Muscle layer of duodenum (tissue), 2 donors: Measurements from ENCODE around the gene CMTM7.

Source experiments
- H3K27ac ChIP-seq: one replicate; pipeline ENCODE4 v1.7.0; 2013; ENCODE audit warnings: mild to moderate bottlenecking, low read length
- H3K27me3 ChIP-seq: one replicate; pipeline ENCODE4 v1.7.0; 2013; ENCODE audit warnings: low read depth, mild to moderate bottlenecking, control low read depth, low read length
- H3K36me3 ChIP-seq, 2 donors: one replicate each; pipeline ENCODE4 v1.7.0; 2013; ENCODE audit warnings: low read length in 2 of 2, control low read depth in 1 of 2, mild to moderate bottlenecking in 1 of 2; ENCODE audit not compliant: insufficient read depth in 2 of 2, control insufficient read depth in 1 of 2
- H3K4me1 ChIP-seq, 2 donors: one replicate each; pipeline ENCODE4 v1.7.0; 2013; ENCODE audit warnings: low read length in 2 of 2, mild to moderate bottlenecking in 2 of 2, control low read depth in 1 of 2, moderate library complexity in 1 of 2; ENCODE audit not compliant: insufficient read depth in 2 of 2, control insufficient read depth in 1 of 2
- H3K4me3 ChIP-seq, 2 donors: one replicate each; pipeline ENCODE4 v1.7.0; 2013; ENCODE audit warnings: low read length in 2 of 2, low read depth in 1 of 2, mild to moderate bottlenecking in 1 of 2
- H3K9me3 ChIP-seq, 2 donors: one replicate each; pipeline ENCODE4 v1.7.0; 2013; ENCODE audit warnings: low read length in 2 of 2, control low read depth in 1 of 2, mild to moderate bottlenecking in 1 of 2; ENCODE audit not compliant: control insufficient read depth in 1 of 2
- donor health status: healthy.

The CMTM7 gene

DNA sequence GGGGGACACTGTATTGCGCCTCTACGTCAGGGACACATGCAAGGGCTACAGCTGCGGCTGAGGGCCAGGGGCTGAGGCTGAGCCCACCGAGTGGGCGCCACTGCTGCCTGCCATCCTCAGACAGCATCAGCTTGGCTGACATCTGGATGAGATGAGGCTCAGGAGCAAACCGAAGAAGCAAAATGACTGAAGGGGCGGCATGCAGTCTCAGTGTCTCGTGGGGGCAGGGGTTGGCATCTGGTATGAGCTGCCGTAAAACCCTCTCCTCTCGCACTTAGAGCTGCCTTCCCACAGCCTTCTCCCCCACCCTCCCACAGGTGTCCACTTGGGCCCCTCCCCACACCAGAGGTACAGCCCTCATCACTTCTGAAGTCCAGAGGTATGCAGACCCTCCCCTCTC, 24.2 kb upstream of the CMTM7 start:
- no peak overlapping the region for H3K27ac ChIP-seq
- no peaks in the 10 kb centered on the region for H3K36me3 ChIP-seq
- no peaks in the 10 kb centered on the region for H3K9me3 ChIP-seq
- no peaks in the 10 kb centered on the region for H3K27me3 ChIP-seq
- no peaks in the 10 kb centered on the region for H3K4me1 ChIP-seq
- H3K4me3 ChIP-seq = no peak overlapping the region

DNA sequence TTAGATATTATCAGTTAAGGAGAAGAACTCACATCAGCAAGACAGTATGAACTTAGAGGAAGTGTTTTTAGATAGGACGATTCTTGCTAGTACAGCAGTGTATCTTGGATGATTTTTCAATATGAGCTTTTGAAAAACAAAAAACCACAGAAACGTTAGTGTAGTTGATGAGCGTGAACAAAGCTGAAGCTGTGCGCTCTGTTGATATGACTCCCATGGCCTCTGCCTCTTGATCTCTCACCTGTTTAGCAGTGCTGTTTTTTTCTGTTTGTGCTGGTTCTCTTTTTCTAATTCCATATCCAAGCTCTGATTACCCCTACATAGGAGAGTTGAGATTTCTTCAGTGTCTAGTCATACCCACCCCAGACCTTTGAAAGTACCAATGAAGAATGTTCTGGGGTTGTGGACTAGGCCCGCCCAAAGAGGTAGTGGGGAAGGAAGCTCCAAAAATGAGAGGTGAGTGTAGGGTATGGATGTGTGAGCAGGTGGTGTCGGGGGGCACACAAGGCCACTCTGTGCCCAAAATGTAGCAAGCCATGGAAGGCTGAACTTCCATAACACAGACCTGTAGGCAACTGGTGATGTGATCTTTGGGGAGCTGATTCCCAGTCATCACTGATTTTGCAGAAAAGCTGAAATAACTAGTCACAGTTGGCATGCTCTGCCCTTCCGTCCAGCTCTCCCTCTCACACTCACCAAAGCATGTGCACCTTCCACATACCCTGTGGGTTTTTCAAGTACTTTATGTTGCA, 20.0 kb upstream of the CMTM7 start:
- Histone ChIP-seq H3K4me3 (no peak overlapping the region), H3K4me1 (no peaks in the 10 kb centered on the region), H3K27ac (no peak overlapping the region), H3K27me3 (no peaks in the 10 kb centered on the region), H3K9me3 (no peaks in the 10 kb centered on the region), H3K36me3 (no peaks in the 10 kb centered on the region)

DNA sequence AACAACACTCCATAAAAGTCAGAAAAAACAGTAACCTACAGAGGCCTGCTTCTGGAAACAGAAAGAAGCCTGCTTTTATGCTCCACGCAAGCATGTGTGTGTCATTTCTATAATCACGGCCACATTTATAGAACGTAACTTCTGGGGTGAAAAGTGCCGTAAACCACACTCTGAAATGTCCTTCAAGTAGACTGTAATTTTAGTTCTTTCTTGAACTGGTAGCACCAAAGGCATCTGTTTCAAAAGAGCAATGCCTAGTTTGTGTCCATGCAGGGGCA, 19.5 kb upstream of the CMTM7 start:
- Histone ChIP-seq H3K4me3 (no peak overlapping the region), H3K9me3 (no peaks in the 10 kb centered on the region), H3K36me3 (no peaks in the 10 kb centered on the region), H3K27me3 (no peaks in the 10 kb centered on the region), H3K27ac (no peak overlapping the region), H3K4me1 (no peaks in the 10 kb centered on the region)

DNA sequence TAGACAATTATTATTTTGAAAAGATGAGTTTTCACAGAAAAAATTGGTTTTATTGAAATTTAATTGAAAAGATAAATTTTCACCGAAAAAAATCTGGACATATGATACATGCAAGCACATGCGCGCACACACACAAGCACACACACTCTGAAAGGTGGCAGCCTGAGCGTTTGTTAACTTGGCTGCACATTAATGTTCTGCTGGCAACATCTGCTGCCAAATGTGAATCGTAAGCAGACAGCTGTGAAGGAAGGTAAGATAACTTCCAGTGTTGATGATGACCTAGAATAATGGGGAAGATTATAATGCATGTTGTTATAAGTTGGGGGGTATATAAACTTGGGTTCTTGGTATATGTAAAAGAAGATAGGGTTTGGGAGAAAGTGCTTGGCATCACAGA, 18.4 kb upstream of the CMTM7 start:
- H3K27ac ChIP-seq = no peak overlapping the region
- H3K9me3 ChIP-seq = no peaks in the 10 kb centered on the region

DNA sequence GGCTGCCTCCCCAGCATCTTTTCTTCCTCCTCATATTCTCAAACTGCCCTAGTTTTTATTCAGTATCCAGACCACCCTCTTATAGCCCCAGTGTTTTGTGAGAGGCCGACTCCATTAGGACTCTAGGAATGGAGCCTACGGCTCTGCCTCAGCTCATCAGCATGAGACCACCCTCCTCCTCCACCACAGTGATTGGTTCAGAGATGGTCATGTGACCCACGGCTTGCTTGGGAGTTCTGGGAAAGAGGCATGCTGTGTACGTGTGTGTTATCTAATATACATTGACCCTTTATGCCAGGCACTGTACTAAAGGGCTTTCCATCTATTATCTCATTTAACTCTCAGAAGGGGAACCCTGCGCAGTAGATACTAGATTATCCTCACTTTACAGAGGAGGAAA, 17.8 kb upstream of the CMTM7 start:
- H3K36me3 ChIP-seq = no peaks in the 10 kb centered on the region
- H3K4me1 ChIP-seq = no peaks in the 10 kb centered on the region
- H3K27me3 ChIP-seq = no peaks in the 10 kb centered on the region
- H3K4me3 ChIP-seq = no peak overlapping the region
- no peak overlapping the region for H3K27ac ChIP-seq
- H3K9me3 ChIP-seq = no peaks in the 10 kb centered on the region

More for the DNA sequence above, 18.4 kb upstream of the CMTM7 start:
- Histone ChIP-seq H3K27me3 (no peaks in the 10 kb centered on the region), H3K4me3 (no peak overlapping the region), H3K4me1 (no peaks in the 10 kb centered on the region), H3K36me3 (no peaks in the 10 kb centered on the region)

DNA sequence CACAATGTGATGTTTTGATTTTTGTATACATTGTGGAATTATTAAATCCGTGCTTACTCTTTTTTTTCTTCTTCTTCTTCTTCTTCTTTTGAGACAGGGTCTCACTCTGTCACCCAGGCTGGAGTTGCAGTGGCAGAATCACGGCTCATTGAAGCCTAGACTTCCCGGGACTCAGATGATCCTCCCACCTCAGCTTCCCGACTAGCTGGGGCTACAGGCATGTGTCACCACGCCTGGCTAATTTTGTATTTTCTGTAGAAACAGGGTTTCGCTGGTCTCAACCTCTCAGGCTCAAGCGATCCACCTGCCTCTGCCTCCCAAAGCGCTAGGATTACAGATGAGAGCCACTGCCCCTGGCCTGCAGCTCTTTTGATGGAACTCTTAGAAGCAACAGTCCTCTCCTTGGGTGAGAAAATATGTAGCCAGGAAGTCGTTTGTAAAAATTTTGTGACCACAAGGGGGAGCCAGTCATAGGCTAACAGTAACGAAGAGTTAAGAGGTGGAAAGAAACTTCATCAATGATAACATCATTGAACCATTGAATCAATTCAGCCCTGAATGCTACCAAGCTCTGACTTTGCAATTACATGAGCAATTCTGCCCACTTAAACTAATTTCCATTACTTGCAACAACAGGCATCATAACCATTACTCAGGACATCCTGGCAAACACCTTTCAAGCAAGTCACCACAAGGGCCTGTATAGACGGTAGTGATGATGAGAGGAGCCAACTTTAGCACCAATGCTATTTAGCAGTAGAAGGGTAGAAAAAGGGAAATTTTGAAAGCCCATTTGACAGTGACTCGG, 16.7 kb upstream of the CMTM7 start:
- no peaks in the 10 kb centered on the region for H3K36me3 ChIP-seq
- no peaks in the 10 kb centered on the region for H3K27me3 ChIP-seq
- no peaks in the 10 kb centered on the region for H3K9me3 ChIP-seq
- H3K4me1 ChIP-seq = no peaks in the 10 kb centered on the region
- H3K4me3 ChIP-seq = no peak overlapping the region
- no peak overlapping the region for H3K27ac ChIP-seq

DNA sequence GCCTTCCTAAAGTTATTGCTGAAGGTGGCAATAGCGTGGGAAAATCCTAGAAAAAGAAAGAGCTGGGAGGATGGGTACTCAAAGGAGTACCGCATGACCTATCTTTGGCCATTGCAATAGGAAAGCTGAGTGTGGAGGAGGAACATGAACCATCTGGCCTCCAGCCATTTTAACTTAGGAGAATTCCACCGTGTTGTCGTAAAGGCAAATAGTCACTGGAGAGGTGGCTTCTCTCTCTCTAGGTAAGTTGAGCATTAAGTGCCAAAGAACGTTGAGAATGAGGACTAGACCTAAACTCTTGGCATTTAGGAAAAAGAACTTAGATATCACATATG, 16.1 kb upstream of the CMTM7 start:
- Histone ChIP-seq H3K36me3 (no peaks in the 10 kb centered on the region), H3K27me3 (no peaks in the 10 kb centered on the region), H3K4me3 (no peak overlapping the region), H3K4me1 (no peaks in the 10 kb centered on the region), H3K9me3 (no peaks in the 10 kb centered on the region), H3K27ac (no peak overlapping the region)

DNA sequence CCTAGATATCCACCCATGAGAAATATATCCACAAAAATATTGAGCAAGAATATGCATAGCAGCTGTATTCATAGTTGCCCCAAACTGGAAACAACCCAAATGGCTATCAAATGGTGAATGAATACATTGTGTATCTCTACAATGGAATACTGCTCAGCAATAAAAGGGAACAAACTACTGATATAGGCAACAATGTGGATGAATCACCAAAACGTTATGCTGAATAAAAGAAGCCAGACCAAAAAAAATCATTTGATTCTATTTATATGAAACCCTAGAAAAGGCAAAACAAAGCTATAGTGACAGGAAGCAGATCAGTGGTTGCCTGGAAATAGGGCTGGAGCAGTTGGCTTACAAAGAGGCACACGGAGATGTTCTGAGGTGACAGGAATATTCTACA, 15.5 kb upstream of the CMTM7 start:
- Histone ChIP-seq H3K9me3 (no peaks in the 10 kb centered on the region), H3K4me3 (no peak overlapping the region), H3K4me1 (no peaks in the 10 kb centered on the region), H3K27ac (no peak overlapping the region), H3K27me3 (no peaks in the 10 kb centered on the region), H3K36me3 (no peaks in the 10 kb centered on the region)

DNA sequence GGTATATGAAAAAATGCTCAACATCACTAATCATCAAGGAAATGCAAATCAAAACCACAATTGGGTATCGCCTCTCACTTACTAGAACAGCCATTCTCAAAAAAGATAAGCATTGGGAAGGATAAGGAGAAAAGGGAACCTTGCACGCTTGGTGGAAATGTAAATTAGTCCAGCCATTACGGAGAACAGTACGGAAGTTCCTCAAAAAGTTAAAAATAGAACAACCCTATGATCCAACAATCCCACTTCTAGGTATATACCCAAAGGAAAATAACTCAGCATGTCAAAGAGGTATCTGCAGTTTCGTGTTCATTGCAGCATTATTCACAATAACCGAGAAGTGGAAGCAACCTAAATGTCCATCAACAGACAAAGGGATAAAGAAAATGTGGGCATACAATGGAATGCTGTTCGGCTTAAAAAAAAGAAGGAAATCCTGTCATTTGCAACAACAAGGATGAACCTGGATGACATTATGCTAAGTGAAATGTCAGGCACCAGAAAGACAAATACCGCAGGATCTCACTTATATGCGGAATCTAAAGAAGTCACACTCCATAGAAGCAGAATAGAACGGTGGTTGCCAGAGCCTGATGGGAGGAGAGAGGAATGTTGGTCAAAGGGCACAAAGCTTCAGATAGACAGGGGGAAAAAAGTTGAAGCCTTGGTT, 11.7 kb upstream of the CMTM7 start:
- no peaks in the 10 kb centered on the region for H3K36me3 ChIP-seq
- H3K27ac ChIP-seq = no peak overlapping the region
- no peaks in the 10 kb centered on the region for H3K27me3 ChIP-seq
- no peaks in the 10 kb centered on the region for H3K9me3 ChIP-seq
- no peaks in the 10 kb centered on the region for H3K4me1 ChIP-seq
- H3K4me3 ChIP-seq = no peak overlapping the region

DNA sequence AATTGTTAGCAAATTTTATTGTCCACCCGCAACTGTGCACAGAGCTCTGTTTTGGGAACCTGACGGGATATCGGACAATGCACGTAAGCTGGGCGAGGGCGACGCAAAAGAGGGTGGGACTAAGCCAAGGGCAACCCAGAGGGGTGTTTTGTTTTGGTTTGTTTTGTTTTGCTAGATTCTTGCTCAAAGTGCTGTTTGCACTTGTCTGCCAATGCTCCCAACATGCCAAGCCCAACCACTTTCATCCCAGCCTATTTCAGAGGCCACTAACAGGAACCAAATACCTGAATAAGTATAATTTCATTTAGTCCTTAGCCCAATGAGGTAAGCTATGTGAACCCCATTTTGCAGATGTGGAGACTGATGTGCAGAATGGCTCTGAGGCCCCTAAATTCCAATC, 9.7 kb upstream of the CMTM7 start:
- Histone ChIP-seq H3K27ac (no peak overlapping the region), H3K9me3 (no peaks in the 10 kb centered on the region), H3K4me3 (no peak overlapping the region), H3K4me1 (no peaks in the 10 kb centered on the region), H3K27me3 (no peaks in the 10 kb centered on the region), H3K36me3 (no peaks in the 10 kb centered on the region)

DNA sequence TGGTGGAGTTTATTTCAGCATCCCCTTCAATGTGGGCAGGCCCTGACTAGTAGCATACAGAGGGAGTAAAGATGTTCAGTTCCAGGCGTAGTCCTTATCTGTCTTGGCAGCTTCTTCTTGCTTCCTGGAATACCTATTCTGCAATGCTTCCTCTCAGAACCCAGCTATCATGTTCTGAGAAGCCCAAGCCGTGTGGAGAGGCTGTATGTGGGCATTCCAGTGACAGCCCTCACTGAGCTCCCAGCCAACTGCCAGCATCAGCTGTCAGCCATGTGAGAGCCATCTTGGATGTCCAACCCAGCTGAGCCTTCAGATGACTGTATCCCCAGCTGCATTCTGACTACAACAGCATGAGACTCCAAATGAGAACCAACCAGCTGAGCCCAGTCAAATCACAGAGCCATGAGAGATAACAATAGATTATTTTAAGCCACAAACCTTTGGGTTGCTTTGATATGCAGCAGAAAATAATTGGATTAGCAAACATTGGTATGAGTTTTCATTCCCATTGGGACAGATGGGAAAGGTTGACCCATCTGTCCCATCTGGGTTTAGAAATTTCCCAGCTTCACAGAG, 8.4 kb upstream of the CMTM7 start:
- no peaks in the 10 kb centered on the region for H3K4me1 ChIP-seq
- no peak overlapping the region for H3K27ac ChIP-seq
- no peaks in the 10 kb centered on the region for H3K36me3 ChIP-seq
- no peaks in the 10 kb centered on the region for H3K9me3 ChIP-seq
- no peaks in the 10 kb centered on the region for H3K27me3 ChIP-seq
- no peak overlapping the region for H3K4me3 ChIP-seq
